GM19023 (cell line): ENCODE measurements around the gene VWC2.

ENCODE experiments used
- ATAC-seq: cut with Tn5 transposase; IDR thresholded peaks from one replicate; pipeline ENCODE4 v1.9.1; 2021; ENCODE audit warnings: mild to moderate bottlenecking, moderate library complexity; ENCODE audit not compliant: unreplicated experiment

The VWC2 gene

DNA sequence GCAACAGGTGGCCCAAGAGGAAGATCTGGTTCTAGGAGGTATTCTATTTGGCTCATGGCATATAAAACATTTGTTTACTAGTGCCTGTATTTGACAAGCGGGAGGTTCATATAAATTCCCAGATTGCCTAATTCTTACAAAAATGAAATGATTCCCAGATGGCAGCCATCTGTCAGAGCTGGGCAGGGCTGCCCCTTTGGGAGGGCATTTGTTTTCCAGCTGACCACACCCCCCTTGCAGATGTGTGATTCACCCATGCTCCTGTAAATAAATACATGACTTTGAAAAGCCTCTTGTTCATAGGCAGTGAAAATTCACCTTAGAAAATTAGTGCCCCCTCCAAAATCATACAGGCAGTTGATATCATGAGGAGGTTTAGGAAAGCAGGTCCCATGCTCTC, 8.6 kb downstream of the VWC2 start:
- ATAC-seq = no peak

GRCh38 chr7:49783446-49783845, 10.0 kb downstream of the VWC2 start:
- no peak for ATAC-seq

GRCh38 chr7:49787980-49788379, 14.5 kb downstream of the VWC2 start:
- ATAC-seq = no peak

- ATAC-seq = no peak
Measured at GRCh38 chr7:49788455-49789059, 15.1 kb downstream of the VWC2 start.

- no peak for ATAC-seq
Measured at GRCh38 chr7:49789736-49790135, 16.3 kb downstream of the VWC2 start.

GRCh38 chr7:49790209-49790608, 16.8 kb downstream of the VWC2 start:
- ATAC-seq = no peak

- peak; percentile 80 for ATAC-seq
Measured at GRCh38 chr7:49791088-49791741, 17.8 kb downstream of the VWC2 start.

- ATAC-seq = no peak
Measured at GRCh38 chr7:49797987-49798660, 24.7 kb downstream of the VWC2 start.

- no peak for ATAC-seq
Measured at GRCh38 chr7:49800031-49800430, 26.6 kb downstream of the VWC2 start.

- no peak for ATAC-seq
Measured at GRCh38 chr7:49802600-49802999, 29.2 kb downstream of the VWC2 start.

DNA sequence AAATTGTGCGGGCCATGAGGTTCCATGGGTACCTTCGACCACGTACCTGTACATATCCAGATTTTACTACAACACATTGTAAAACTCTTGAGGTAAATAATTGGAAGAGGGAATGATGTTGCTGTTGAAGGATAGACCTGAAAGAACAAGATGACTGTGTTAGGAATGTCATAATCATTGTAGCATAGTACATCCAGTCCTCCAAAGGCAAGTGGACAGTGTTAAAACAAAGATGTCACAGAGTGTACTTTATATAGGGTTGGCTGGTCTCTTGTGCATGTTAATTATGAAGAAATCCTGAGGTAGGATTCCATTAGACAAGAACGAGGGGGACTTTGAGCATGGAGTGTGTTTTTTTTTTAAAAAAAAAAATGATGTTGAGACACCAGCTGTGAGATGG, 30.4 kb downstream of the VWC2 start:
- no peak for ATAC-seq

GRCh38 chr7:49805371-49806007, 32.1 kb downstream of the VWC2 start:
- ATAC-seq = no peak

GRCh38 chr7:49812534-49812933, 39.1 kb downstream of the VWC2 start:
- ATAC-seq = no peak

DNA sequence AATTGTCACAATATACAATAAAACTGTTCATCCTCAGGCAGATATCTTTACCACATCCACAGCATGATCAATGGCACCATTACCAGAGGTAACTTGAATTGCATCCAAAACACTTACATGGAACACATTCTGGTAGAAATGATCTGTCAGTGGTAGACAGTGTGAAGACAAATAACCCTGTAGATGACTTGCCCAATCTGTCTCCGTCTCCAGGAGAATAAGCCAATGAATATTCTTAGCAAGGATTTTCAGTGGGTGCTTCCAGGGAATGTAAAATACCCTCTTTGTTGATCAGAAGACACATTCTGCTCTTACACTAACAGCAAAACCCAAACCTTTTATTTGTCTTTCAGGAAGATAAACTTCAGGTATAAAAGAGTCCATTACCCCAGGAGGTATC, 43.8 kb downstream of the VWC2 start:
- ATAC-seq = no peak

DNA sequence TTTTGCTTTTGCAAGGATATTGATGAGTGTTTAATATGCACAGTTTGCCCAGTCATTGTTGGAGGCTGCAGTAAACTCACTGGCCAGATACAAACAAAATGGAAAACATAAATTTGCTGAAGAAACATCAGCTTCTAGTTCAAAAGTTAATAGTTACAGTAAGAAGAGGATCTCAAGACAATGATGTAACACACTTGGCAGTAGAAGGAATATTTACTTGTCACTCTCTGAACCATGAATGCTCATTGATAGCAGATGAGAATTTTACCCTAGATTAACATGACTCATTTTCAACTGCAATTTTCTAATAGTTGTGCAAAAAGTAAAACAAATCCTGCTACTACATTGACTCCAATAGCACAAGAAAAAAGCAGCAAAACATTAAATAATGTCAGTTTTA, 47.7 kb downstream of the VWC2 start:
- no peak for ATAC-seq

DNA sequence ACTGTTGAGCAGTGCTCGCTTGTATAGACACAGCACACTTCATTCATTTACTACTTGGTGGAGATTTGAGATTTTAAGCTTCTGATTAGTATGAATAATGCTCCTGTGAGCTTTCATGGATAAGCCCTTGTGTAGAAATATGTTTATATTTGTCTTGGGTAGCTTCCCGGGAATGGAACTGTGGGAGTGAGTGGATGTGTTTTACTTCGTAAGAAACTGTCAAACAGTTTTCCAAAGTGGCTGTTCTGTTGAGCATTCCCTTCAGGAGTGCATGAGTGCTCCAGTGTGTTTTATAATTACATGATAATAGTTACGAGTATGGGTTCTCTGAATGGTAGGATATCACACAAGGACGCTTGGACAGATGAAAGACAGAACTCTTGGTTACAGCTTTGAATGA, 49.4 kb downstream of the VWC2 start:
- no peak for ATAC-seq

DNA sequence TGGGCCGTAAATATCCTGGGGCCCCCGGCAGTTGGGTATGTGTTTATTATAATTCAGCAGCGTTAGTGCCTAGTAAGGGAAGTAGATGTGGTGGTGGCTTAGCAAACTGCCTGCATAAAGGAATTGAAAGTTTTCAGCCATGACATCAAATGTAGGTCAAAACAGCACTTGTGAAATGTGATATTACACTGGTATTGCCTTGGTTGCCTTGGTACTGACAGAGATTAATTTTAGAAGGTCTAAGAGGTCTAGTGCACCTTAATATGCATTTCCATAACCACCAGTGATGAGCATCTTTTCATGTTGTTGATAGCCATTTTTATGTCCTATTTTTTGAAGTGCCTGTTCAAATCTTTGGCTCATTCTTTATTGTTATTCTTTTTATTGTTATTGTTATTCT, 50.1 kb downstream of the VWC2 start:
- ATAC-seq = no peak

GRCh38 chr7:49839863-49840645, 66.6 kb downstream of the VWC2 start:
- no peak for ATAC-seq

DNA sequence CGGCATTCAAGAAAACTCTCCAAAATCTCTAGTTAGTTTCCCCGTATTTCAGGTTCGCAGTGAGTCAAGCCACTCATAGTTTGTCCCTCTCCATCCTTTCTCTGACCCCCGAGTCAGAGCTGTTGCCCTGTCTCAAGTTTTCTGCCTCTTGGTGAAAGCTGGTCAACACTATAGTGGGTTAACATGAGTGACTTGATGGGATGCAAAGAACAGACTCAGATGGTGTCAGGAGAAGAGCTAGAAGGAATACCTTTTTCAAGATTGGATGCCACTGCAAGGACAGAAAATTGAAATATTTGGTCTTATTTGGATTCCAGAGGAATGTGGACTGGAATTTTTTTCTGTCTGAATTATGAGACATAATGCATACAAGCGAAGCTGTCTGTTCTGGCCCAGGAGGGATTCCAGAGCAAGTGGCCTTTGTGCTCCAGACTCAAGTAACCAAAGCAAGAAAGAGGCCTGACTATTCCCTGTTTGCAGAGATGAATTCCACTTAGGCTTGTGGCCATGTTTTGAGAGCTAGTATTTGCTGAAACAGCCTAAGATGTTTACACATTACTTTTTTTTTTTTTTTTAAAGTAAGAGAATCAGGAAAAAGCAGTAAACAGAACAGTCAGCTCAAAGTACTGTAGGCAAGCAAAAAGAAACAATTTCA, 67.4 kb downstream of the VWC2 start:
- no peak for ATAC-seq

DNA sequence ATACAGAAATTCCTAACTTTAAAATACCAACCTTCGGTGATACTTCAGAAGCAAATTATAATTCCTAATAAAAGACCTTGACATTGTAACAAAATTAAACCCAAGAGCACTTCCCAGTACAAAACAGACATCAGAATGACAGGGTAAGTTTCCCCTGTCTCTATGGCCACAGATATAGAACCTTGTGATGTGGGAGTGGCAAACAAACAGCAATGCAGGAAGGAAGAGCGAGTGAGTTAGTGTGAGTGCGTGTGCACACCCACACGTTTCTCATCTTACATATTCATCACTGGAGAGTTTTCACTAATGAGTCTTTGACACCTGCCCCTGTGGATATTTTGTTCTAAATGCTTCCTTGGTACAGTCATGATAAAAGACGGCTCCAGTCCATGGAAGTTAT, 72.2 kb downstream of the VWC2 start:
- no peak for ATAC-seq
